Measurements from ENCODE around the gene SPON1.

DNA sequence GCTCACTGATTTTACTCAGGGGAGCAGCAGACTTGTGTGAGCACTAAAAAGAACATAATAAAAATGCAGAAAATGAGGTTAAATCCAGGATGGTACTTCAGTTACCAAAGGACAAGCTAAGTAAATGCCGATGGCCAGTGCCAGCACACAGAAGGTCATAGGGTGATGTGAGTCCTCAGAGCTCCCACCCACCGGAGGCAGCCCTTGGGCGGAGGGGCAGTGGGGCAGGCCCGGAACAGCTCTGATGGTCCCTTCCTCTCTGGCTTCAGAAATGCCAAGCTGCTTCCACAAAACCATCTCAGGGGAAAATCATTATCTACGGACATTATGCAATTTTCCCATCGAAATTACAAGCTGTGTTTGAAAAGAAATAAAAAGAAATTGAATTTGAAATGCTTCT, 271.9 kb downstream of the SPON1 start:
- TF ChIP-seq CTCF (IDR thresholded peaks at IDR 0.05; ENCODE audit: insufficient read depth, low read length, poor library complexity, severe bottlenecking) (no peak), EZH2phosphoT487 (conservative IDR thresholded peaks at IDR 0.05; ENCODE audit: low read length) (no peak)
